ENCODE measurements around the gene PLXNA4.

- TF ChIP-seq POLR2A (IDR thresholded peaks at IDR 0.05) (no peak), CTCF (IDR thresholded peaks at IDR 0.05) (no peak)
Observed at GRCh38 chr7:132451161-132451560, 125.1 kb downstream of the PLXNA4 start.
